Umbilical cord (tissue), 2 donors: Measurements from ENCODE around the gene CYB561D2. TPM values are rescaled to one million over a fixed set of nuclear protein-coding genes. Genes with fewer than 3 reads are reported as not detected.
A peak's percentile ranks its signal among the peaks of the same experiment; 100 is the strongest.

Experiments
- DNase-seq: peaks from one replicate; pipeline ENCODE4 v3.0.0-alpha.2; 2015; ENCODE audit warnings: low spot score
- total RNA-seq: library from RNA; depleted of rRNA; stranded (reverse); fragments of >200 nt; gene quantifications from one replicate; pipeline ENCODE4 v1.2.3, GENCODE V29; 2014; ENCODE audit warnings: low replicate concordance; ENCODE audit not compliant: insufficient read depth

The CYB561D2 gene
- total RNA-seq, 1 donor from 2014 or later: 15.4 TPM

- DNase-seq: peak; percentile 82
Measured at GRCh38 chr3:50365080-50365841, 14.6 kb downstream of the CYB561D2 start.

- no peak for DNase-seq
Measured at GRCh38 chr3:50365842-50366220, 15.2 kb downstream of the CYB561D2 start.

- no peak for DNase-seq
Measured at GRCh38 chr3:50369012-50369670, 18.5 kb downstream of the CYB561D2 start.

- DNase-seq: peak; percentile 66
Measured at GRCh38 chr3:50370594-50370993, 19.9 kb downstream of the CYB561D2 start.

GRCh38 chr3:50371133-50371685 lies 20.5 kb downstream of the CYB561D2 start:
- no peak for DNase-seq

- peak; percentile 57 for DNase-seq
Measured at GRCh38 chr3:50372349-50372748, 21.7 kb downstream of the CYB561D2 start.

- DNase-seq: no peak
Measured at GRCh38 chr3:50373146-50374051, 22.7 kb downstream of the CYB561D2 start.

GRCh38 chr3:50374363-50375257 lies 23.9 kb downstream of the CYB561D2 start:
- no peak for DNase-seq

- no peak for DNase-seq
Measured at GRCh38 chr3:50375258-50375931, 24.7 kb downstream of the CYB561D2 start.

- no peak for DNase-seq
Measured at GRCh38 chr3:50378024-50378423, 27.4 kb downstream of the CYB561D2 start.

GRCh38 chr3:50378757-50379156 lies 28.1 kb downstream of the CYB561D2 start:
- no peak for DNase-seq

- no peak for DNase-seq
Measured at GRCh38 chr3:50380405-50381085, 29.9 kb downstream of the CYB561D2 start.

- DNase-seq: no peak
Measured at GRCh38 chr3:50381383-50381782, 30.7 kb downstream of the CYB561D2 start.

- DNase-seq: no peak
Measured at GRCh38 chr3:50382722-50383121, 32.1 kb downstream of the CYB561D2 start.

- DNase-seq: no peak
Measured at GRCh38 chr3:50383750-50384149, 33.1 kb downstream of the CYB561D2 start.

- DNase-seq: no peak
Measured at GRCh38 chr3:50385754-50386153, 35.1 kb downstream of the CYB561D2 start.

- no peak for DNase-seq
Measured at GRCh38 chr3:50388016-50388719, 37.5 kb downstream of the CYB561D2 start.

- DNase-seq: no peak
Measured at GRCh38 chr3:50388720-50389413, 38.2 kb downstream of the CYB561D2 start.
